HL-60 (cell line): ENCODE measurements around the gene SMIM45.

Experiments used
- CTCF ChIP-seq: IDR thresholded peaks from one replicate; pipeline ENCODE4 v1.5.1; 2011; ENCODE audit warnings: low read length, control low read depth, inconsistent platforms; ENCODE audit not compliant: insufficient read depth
- REST ChIP-seq: IDR thresholded peaks from 2 replicates; pipeline ENCODE4 v1.6.1; 2012; ENCODE audit warnings: low read depth; ENCODE audit not compliant: insufficient replicate concordance

- TF ChIP-seq REST, result no peak
- no peak for TF ChIP-seq CTCF
These were observed 34.5 kb upstream of the SMIM45 start for GRCh38 chr22:41917375-41917902.
